MM.1S (cell line): ENCODE measurements around the gene FMR1NB.

ENCODE experiments used
- DNase-seq: peaks from one replicate; pipeline ENCODE4 v3.0.0-alpha.2; 2015
- H2AFZ ChIP-seq: fragments of 300-600 bp; sonication (generic); 2 replicates; pipeline ENCODE4 v1.6.0; 2016; ENCODE audit warnings: antibody characterized with exemption, low read length
- H3F3A ChIP-seq: fragments of 300-600 bp; sonication (generic); 2 replicates; pipeline ENCODE4 v1.6.1; 2016; ENCODE audit warnings: mild to moderate bottlenecking, antibody characterized with exemption, low read length, moderate library complexity, mixed read lengths; ENCODE audit not compliant: insufficient read depth
- H3K27ac ChIP-seq: fragments of 300-600 bp; sonication (generic); 2 replicates; pipeline ENCODE4 v1.5.1; 2016; ENCODE audit warnings: mild to moderate bottlenecking, low read length
- H3K27me3 ChIP-seq: fragments of 300-600 bp; sonication (generic); replicated peaks from 2 replicates; pipeline ENCODE4 v1.6.0; 2016; ENCODE audit warnings: low read length; ENCODE audit not compliant: insufficient read depth
- H3K36me3 ChIP-seq: fragments of 300-600 bp; sonication (generic); replicated peaks from 2 replicates; pipeline ENCODE4 v1.6.1; 2016; ENCODE audit warnings: mild to moderate bottlenecking, low read length, mixed read lengths; ENCODE audit not compliant: insufficient read depth
- H3K4me1 ChIP-seq: fragments of 300-600 bp; sonication (generic); 2 replicates; pipeline ENCODE4 v1.6.1; 2016; ENCODE audit warnings: low read length, mixed read lengths
- H3K4me2 ChIP-seq: fragments of 300-600 bp; sonication (generic); 2 replicates; pipeline ENCODE4 v1.6.0; 2016; ENCODE audit warnings: low read depth, low read length
- H3K4me3 ChIP-seq: fragments of 300-600 bp; sonication (generic); 2 replicates; pipeline ENCODE4 v1.5.1; 2016; ENCODE audit warnings: low read length, mixed read lengths
- H3K79me2 ChIP-seq: fragments of 300-600 bp; sonication (generic); 2 replicates; pipeline ENCODE4 v1.6.1; 2016; ENCODE audit warnings: mixed run types, low read length, mixed read lengths
- H3K9ac ChIP-seq: fragments of 300-600 bp; sonication (generic); 2 replicates; pipeline ENCODE4 v1.6.1; 2016; ENCODE audit warnings: low read length, mixed read lengths
- H3K9me2 ChIP-seq: fragments of 300-600 bp; sonication (generic); replicated peaks from 2 replicates; pipeline ENCODE4 v1.6.1; 2016; ENCODE audit warnings: mild to moderate bottlenecking, low read length, mixed read lengths; ENCODE audit not compliant: insufficient read depth
- H3K9me3 ChIP-seq: fragments of 300-600 bp; sonication (generic); replicated peaks from 2 replicates; pipeline ENCODE4 v1.6.1; 2016; ENCODE audit warnings: mild to moderate bottlenecking, low read length, mixed read lengths; ENCODE audit not compliant: insufficient read depth
- H4K20me1 ChIP-seq: fragments of 300-600 bp; sonication (generic); 2 replicates; pipeline ENCODE4 v1.6.1; 2016; ENCODE audit warnings: mild to moderate bottlenecking, low read length, moderate library complexity, mixed read lengths; ENCODE audit not compliant: insufficient read depth
- CTCF ChIP-seq: fragments of 300-600 bp; sonication (generic); IDR thresholded peaks from 2 replicates; pipeline ENCODE4 v1.5.1; 2016; ENCODE audit warnings: antibody characterized with exemption, low read length, mixed read lengths
- EZH2 ChIP-seq: fragments of 300-600 bp; sonication (generic); optimal IDR thresholded peaks from 2 replicates; pipeline ENCODE3; 2017; ENCODE audit warnings: low read depth, mild to moderate bottlenecking, antibody characterized with exemption, low read length, mixed read lengths
- EZH2phosphoT487 ChIP-seq: fragments of 300-600 bp; sonication (generic); IDR thresholded peaks from 2 replicates; pipeline ENCODE4 v1.6.1; 2018; ENCODE audit warnings: antibody characterized with exemption, low read length

The FMR1NB gene

DNA sequence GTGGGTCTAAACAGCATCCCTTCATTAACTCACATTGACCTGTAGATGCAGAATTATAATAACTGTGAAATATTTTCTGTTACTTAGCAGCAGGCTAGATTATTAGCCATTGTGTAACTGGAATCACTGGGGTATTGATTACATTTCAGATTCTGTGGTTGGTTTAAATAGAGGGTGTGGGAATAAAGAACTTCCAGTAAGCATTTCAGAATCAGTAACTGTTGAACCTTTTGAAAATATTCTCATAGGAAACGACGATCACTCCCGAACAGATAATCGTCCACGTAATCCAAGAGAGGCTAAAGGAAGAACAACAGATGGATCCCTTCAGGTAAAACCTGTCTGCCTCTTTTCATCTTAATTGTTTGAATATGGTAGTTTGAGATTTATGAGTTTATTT is 35.9 kb upstream of the FMR1NB start:
- Histone ChIP-seq H4K20me1 (no peaks in the 10 kb centered on the region), H3K9me2 (no peaks in the 10 kb centered on the region), H3K27ac (no peak overlapping the region), H3K27me3 (no peaks in the 10 kb centered on the region), H3K4me3 (no peak overlapping the region), H3K4me2 (no peak overlapping the region), H3F3A (no peaks in the 10 kb centered on the region), H3K79me2 (no peaks in the 10 kb centered on the region), H3K9me3 (no peaks in the 10 kb centered on the region), H3K4me1 (no peaks in the 10 kb centered on the region), H3K36me3 (0 out of 2 replicates have a peak, but pooled peaks cover 6% of the 10 kb centered on the region), H2AFZ (no peak overlapping the region), H3K9ac (no peak overlapping the region)
- TF ChIP-seq EZH2phosphoT487 (no peak), EZH2 (no peak), CTCF (no peak)
- no peak for DNase-seq

GRCh38 chrX:147948531-147948930 is 32.6 kb upstream of the FMR1NB start:
- no peaks in the 10 kb centered on the region for H3K4me1 ChIP-seq

GRCh38 chrX:147950352-147950751 is 30.8 kb upstream of the FMR1NB start:
- Histone ChIP-seq H3K9ac (no peak overlapping the region), H3K4me3 (no peak overlapping the region), H3K4me2 (no peak overlapping the region)

More at GRCh38 chrX:147948531-147948930, 32.6 kb upstream of the FMR1NB start:
- H2AFZ ChIP-seq, result no peak overlapping the region
- no peak overlapping the region for H3K4me2 ChIP-seq
- H3K79me2 ChIP-seq, result no peaks in the 10 kb centered on the region
- no peak overlapping the region for H3K4me3 ChIP-seq
- no peak for DNase-seq
- no peaks in the 10 kb centered on the region for H4K20me1 ChIP-seq
- no peaks in the 10 kb centered on the region for H3K9me3 ChIP-seq
- no peak overlapping the region for H3K27ac ChIP-seq
- 0 out of 2 replicates have a peak, but pooled peaks cover 6% of the 10 kb centered on the region for H3K36me3 ChIP-seq
- no peak for TF ChIP-seq EZH2
- TF ChIP-seq EZH2phosphoT487, result no peak
- no peak for TF ChIP-seq CTCF
- H3F3A ChIP-seq, result no peaks in the 10 kb centered on the region
- H3K9ac ChIP-seq, result no peak overlapping the region
- H3K27me3 ChIP-seq, result no peaks in the 10 kb centered on the region
- no peaks in the 10 kb centered on the region for H3K9me2 ChIP-seq

More at GRCh38 chrX:147950352-147950751, 30.8 kb upstream of the FMR1NB start:
- no peaks in the 10 kb centered on the region for H3K4me1 ChIP-seq
- no peaks in the 10 kb centered on the region for H3K27me3 ChIP-seq
- 0 out of 2 replicates have a peak, but pooled peaks cover 2% of the 10 kb centered on the region for H3K36me3 ChIP-seq
- H2AFZ ChIP-seq, result no peak overlapping the region
- no peaks in the 10 kb centered on the region for H3K9me2 ChIP-seq
- H3K9me3 ChIP-seq, result no peaks in the 10 kb centered on the region
- no peaks in the 10 kb centered on the region for H3F3A ChIP-seq
- DNase-seq, result no peak
- H4K20me1 ChIP-seq, result no peaks in the 10 kb centered on the region
- H3K79me2 ChIP-seq, result no peaks in the 10 kb centered on the region
- no peak overlapping the region for H3K27ac ChIP-seq
- no peak for TF ChIP-seq CTCF
- TF ChIP-seq EZH2, result no peak
- TF ChIP-seq EZH2phosphoT487, result no peak
